Skeletal muscle satellite cell (primary cell): Measurements from ENCODE around the gene LAMB1.
"Not testable (repeated sequence)": the region's sequence is repeated elsewhere in the genome, so short reads cannot be mapped to it uniquely, and the experiment has no call there.

Source experiments
- H3K27me3 ChIP-seq: 2 replicates; pipeline ENCODE4 v1.7.0; 2013; ENCODE audit warnings: low read length; ENCODE audit not compliant: control insufficient read depth, insufficient read depth
- H3K36me3 ChIP-seq: 2 replicates; pipeline ENCODE4 v1.7.0; 2013; ENCODE audit warnings: mild to moderate bottlenecking, control low read depth, low read length; ENCODE audit not compliant: insufficient read depth
- H3K4me1 ChIP-seq: 2 replicates; pipeline ENCODE4 v1.7.0; 2013; ENCODE audit warnings: low read length; ENCODE audit not compliant: control insufficient read depth, insufficient read depth
- H3K4me2 ChIP-seq: 2 replicates; pipeline ENCODE4 v1.7.0; 2013; ENCODE audit warnings: mild to moderate bottlenecking, low read length
- H3K4me3 ChIP-seq: 2 replicates; pipeline ENCODE4 v1.7.0; 2013; ENCODE audit warnings: low read length
- H3K9ac ChIP-seq: 2 replicates; pipeline ENCODE4 v1.7.0; 2013; ENCODE audit warnings: mild to moderate bottlenecking, low read depth, low read length, moderate library complexity
- H3K9me3 ChIP-seq: replicated peaks from 2 replicates; pipeline ENCODE4 v1.7.0; 2013; ENCODE audit warnings: mild to moderate bottlenecking, control low read depth, low read length

Gene LAMB1

DNA sequence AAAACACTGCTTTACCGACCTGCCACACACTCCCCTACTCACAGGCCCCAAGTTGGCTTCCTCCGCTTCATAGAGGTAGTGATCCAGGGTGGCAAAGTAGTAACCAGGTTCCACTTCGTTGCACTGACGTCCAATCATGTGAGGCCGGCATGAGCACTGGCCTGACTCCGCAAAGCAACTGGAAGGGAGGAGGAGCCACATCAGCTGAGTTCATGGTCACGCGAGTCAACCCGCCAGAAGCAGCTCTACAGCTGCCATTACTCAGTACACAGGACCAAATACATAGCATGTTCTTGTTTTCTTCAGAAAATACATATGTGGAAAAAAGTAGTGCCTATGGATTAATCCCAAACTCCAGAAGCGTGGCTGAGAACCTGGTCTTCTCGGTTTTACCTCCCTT, 38.5 kb downstream of the LAMB1 start:
- no peaks in the 10 kb centered on the region for H3K9me3 ChIP-seq
- no peak overlapping the region for H3K9ac ChIP-seq
- H3K4me1 ChIP-seq = peaks cover 34% of the 10 kb centered on the region
- peaks cover 72% of the 10 kb centered on the region for H3K36me3 ChIP-seq
- H3K4me3 ChIP-seq = no peak overlapping the region
- no peaks in the 10 kb centered on the region for H3K27me3 ChIP-seq
- no peak overlapping the region for H3K4me2 ChIP-seq

DNA sequence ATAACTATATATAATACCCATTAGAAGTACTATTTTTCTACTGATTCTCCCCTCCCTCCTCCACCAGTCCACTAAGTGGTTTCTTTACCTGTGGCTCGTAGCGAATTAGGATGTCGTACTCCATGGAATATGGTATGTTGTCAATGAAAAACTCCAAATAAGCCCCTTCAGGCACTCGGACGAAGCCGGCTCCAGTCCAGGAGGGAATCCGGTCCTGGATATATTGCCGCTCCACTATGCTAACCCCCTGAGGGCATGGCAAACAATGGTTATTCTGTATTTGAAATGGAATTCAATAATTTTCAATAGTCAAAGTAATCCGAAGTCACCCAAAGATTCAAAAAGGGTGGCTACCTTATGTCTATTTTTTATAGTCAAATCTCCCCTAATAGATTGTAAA, 40.1 kb downstream of the LAMB1 start:
- H3K36me3 ChIP-seq = peaks cover 80% of the 10 kb centered on the region
- peaks cover 47% of the 10 kb centered on the region for H3K4me1 ChIP-seq
- H3K9me3 ChIP-seq = no peaks in the 10 kb centered on the region
- no peak overlapping the region for H3K4me3 ChIP-seq
- H3K27me3 ChIP-seq = no peaks in the 10 kb centered on the region
- no peak overlapping the region for H3K4me2 ChIP-seq
- no peak overlapping the region for H3K9ac ChIP-seq

DNA sequence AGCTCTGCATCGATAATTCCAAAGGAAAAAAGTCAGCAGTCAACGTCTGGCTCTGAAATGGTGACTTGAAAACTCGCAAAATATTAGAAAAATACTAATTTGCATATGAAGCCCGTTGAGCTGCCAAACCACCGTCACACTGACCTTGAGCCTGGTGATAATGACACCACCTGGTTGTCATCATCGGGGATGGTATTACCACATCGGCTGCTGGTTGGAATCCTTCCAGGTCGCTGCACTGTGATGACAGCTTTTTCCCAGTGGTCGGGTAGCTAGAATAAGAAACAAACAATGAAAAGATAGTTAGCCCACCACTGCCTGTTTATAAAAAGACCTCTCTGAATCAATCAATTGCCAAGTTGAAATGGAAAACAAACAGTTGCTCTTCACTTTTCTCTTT, 41.6 kb downstream of the LAMB1 start:
- Histone ChIP-seq H3K36me3 (peaks cover 85% of the 10 kb centered on the region), H3K4me1 (peaks cover 41% of the 10 kb centered on the region), H3K4me2 (no peak overlapping the region), H3K4me3 (no peak overlapping the region), H3K9ac (no peak overlapping the region), H3K27me3 (no peaks in the 10 kb centered on the region), H3K9me3 (no peaks in the 10 kb centered on the region)

DNA sequence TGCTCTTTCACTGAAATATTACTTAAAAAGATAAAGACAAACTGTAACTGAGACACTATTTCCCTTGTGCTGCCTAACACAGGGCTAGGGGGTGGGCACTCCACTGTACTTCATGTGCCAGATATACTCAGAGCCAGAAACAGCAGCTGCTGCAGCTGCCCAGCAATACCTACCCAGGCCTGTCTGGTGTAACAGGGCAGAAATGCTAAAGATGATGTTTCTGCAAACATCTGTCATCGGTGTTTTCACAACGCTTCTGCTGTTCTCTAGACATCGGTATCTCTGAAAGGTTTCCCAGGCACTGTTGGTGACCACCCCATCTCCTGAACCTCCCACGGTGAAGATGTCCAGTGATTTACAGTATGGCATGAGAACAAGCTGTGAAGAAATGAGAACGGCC, 42.7 kb downstream of the LAMB1 start:
- Histone ChIP-seq H3K36me3 (peaks cover 87% of the 10 kb centered on the region), H3K9ac (no peak overlapping the region), H3K4me3 (no peak overlapping the region), H3K4me1 (peaks cover 39% of the 10 kb centered on the region), H3K27me3 (no peaks in the 10 kb centered on the region), H3K4me2 (no peak overlapping the region), H3K9me3 (no peaks in the 10 kb centered on the region)

DNA sequence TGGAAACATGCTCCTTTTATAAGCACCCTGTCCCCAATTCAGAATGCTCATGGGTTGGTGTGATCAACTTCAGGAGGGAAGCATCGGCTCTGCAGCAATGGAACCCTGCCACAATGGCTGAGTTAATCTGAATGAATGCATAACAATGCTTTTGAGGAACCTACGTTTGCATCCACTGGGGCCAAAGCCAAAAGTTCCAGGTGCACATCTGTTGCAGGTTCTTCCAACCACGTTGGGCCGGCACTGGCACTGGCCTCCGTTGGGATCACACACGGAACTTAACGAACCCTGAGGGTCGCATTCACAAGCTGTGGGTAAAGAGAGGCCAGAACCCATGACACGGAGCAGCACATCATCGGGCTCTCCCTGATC, 43.4 kb downstream of the LAMB1 start:
- Histone ChIP-seq H3K27me3 (no peaks in the 10 kb centered on the region), H3K9me3 (no peaks in the 10 kb centered on the region), H3K4me2 (peak overlapping the region; percentile 26), H3K4me3 (no peak overlapping the region), H3K36me3 (peaks cover 88% of the 10 kb centered on the region), H3K9ac (no peak overlapping the region), H3K4me1 (peaks cover 39% of the 10 kb centered on the region)

DNA sequence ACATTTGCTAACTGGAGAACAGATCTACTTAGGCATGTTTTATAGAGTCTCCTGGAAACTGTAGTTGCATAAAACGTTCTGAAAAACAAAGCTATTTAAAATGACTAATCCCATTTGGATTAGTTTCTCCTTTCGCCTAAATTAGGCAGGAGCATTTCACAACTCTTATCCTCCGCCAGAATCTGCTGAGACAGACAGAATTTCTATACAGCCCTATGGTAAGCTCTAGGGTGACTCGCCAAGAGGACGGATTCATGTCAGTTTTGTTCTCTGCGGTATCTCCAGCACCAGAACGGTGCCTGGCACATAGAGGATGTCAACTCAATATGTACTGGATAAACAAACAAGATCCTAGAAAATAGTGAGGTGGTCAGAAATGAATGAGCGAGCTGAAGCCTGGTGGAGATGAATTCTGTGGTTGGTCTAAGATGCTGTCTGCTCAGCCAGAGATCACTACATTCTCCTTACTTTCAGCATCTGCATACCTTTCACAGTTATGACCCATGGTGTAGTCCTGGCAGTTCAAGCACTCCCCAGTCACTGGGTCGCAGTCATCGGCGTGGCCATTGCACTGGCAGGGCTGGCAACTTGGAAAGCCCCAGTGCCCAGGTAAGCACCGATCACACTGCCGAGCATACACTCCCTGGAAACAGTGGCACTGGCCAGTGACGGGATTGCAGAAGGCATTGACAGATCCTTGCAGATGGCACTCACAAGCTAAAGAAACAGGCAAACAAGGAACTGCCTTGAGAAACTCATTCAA, 44.0 kb downstream of the LAMB1 start:
- Histone ChIP-seq H3K4me2 (peak overlapping the region; percentile 26), H3K4me1 (peaks cover 39% of the 10 kb centered on the region), H3K9ac (no peak overlapping the region), H3K9me3 (no peaks in the 10 kb centered on the region), H3K27me3 (no peaks in the 10 kb centered on the region), H3K4me3 (no peak overlapping the region), H3K36me3 (peaks cover 85% of the 10 kb centered on the region)

DNA sequence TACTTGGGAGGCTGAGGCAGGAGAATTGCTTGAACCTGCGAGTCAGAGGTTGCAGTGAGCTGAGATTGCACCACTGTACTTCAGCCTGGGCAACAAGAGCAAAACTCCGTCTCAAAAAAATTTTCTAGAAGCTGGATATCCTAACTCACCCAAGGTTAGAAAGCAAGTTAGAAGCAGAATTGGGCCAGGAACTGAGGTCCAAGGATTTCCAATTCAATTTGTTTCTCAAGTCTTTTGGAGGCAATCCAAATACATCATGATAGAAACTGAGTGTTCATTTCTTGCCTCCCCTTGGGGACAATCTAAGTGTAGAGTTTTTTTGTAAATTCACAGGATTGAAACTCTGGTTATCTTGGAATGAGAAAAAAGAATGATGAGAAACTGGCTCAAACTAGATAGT, 45.5 kb downstream of the LAMB1 start:
- H3K4me2 ChIP-seq = no peak overlapping the region
- H3K4me3 ChIP-seq = no peak overlapping the region
- H3K9ac ChIP-seq = no peak overlapping the region
- H3K27me3 ChIP-seq = no peaks in the 10 kb centered on the region
- no peaks in the 10 kb centered on the region for H3K9me3 ChIP-seq
- peaks cover 44% of the 10 kb centered on the region for H3K4me1 ChIP-seq
- H3K36me3 ChIP-seq = peaks cover 87% of the 10 kb centered on the region

DNA sequence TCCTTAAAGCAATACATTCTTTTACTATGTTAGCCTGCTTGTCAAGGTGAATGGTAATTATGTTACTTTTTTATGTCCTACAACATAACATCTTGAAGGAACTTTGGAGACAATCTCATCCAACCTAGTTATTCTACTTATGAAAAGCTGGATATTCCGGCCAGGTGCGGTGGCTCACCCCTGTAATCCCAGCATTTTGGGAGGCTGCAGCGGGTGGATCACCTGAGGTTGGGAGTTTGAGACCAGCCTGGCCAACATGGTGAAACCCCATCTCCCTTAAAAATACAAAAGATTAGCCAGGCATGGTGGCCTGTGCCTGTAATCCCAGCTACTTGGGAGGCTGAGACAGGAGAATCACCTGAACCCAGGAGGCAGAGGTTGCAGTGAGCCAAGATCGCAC, 46.0 kb downstream of the LAMB1 start:
- H3K27me3 ChIP-seq, H3K4me2 ChIP-seq, H3K9me3 ChIP-seq, H3K9ac ChIP-seq, H3K4me3 ChIP-seq: not testable (repeated sequence)
- H3K36me3 ChIP-seq = peaks cover 88% of the 10 kb centered on the region
- peaks cover 49% of the 10 kb centered on the region for H3K4me1 ChIP-seq

DNA sequence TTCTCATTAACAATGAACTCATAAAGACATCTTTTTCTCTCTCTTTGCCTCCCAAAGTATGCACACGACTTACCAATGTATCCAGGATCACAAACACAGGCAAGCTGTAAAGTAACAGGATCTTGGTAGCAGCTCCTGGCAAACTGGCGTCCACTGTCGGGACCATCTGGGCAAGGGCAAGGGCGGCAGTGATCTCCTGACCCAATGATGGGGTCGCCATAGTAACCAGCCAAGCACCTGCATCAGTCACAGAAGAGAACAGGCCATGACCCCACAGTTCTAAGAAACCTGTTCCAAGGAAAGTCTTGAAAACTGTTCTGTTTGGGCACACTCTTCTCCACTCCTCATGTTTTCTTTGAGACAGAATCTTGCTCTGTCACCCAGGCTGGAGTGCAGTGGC, 47.6 kb downstream of the LAMB1 start:
- H3K9me3 ChIP-seq = no peaks in the 10 kb centered on the region
- H3K27me3 ChIP-seq = no peaks in the 10 kb centered on the region
- H3K4me2 ChIP-seq = no peak overlapping the region
- no peak overlapping the region for H3K4me3 ChIP-seq
- no peak overlapping the region for H3K9ac ChIP-seq
- peaks cover 51% of the 10 kb centered on the region for H3K4me1 ChIP-seq
- peaks cover 88% of the 10 kb centered on the region for H3K36me3 ChIP-seq

DNA sequence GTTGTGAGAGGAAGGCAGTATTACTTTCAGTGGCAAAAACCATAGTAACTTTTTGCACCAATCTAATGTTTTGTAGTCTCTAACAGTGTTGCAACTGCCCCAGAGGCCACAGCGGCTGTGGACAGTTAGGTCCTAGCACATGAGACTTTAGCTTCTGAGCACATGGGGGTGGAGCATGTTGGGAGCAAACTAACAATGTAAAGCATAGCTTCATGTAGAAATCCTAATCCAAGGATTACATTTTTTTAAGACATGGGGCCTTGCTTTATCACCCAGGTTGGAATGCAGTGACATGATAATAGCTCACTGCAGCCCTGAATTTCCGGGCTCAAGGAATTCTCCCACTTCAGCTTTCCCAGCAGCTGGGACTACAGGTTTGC, 49.0 kb downstream of the LAMB1 start:
- Histone ChIP-seq H3K36me3 (peaks cover 77% of the 10 kb centered on the region), H3K4me1 (peaks cover 50% of the 10 kb centered on the region), H3K9me3 (no peaks in the 10 kb centered on the region), H3K4me3 (no peak overlapping the region), H3K9ac (no peak overlapping the region), H3K27me3 (no peaks in the 10 kb centered on the region), H3K4me2 (no peak overlapping the region)

DNA sequence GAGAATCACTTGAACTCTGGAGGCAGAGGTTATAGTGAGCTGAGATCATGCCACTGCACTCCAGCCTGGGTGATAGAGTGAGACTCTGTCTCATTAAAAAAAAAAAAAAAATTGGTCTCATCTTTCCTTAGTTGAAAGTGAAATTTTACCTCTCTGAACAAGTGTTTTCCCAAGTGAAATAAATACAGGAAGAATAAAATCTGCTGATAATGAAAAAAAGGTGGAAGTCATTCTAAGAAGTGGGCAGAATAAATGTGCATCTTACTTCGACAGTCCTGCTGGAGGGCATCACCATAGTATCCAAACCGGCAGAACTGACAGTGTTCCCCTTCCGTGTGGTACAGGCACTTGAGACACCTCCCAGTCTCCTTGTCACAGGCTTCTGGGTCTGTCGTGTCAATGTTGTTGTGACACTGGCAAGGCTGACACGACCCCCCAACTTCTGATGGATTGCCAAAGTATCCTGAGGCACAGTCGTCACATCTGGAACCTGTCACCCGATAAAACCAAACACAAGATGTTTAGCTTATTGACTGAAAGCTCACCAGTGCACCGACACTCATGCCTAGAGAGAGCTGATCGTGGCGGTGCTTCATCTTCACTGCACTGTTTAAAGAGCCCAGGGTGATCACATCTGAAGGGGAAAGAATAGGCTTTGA, 49.6 kb downstream of the LAMB1 start:
- Histone ChIP-seq H3K4me3 (no peak overlapping the region), H3K27me3 (no peaks in the 10 kb centered on the region), H3K9ac (no peak overlapping the region), H3K36me3 (peaks cover 77% of the 10 kb centered on the region), H3K4me1 (peaks cover 50% of the 10 kb centered on the region), H3K4me2 (no peak overlapping the region), H3K9me3 (no peaks in the 10 kb centered on the region)

DNA sequence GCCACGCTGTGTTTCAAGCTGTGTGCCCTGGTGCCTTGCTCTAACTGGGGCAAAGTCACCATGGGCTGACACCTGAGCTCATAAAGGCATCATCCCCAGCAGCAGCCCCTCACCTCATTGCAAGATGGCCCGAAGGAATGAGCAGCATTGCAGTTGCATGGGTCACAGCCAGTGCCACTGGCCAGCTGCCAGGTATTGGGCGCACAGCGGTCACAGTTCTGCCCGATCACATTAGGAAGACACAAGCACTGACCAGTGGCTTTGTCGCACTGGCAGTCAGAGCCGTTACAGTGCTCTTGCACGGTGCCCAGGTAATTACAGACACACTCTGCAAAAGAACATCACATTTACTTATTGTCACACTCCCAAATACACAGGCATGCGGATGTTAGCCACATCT, 51.1 kb downstream of the LAMB1 start:
- Histone ChIP-seq H3K4me2 (no peak overlapping the region), H3K4me3 (no peak overlapping the region), H3K4me1 (peaks cover 55% of the 10 kb centered on the region)

More for the DNA sequence above, 51.1 kb downstream of the LAMB1 start:
- Histone ChIP-seq H3K9me3 (no peaks in the 10 kb centered on the region), H3K9ac (no peak overlapping the region), H3K36me3 (peaks cover 67% of the 10 kb centered on the region), H3K27me3 (no peaks in the 10 kb centered on the region)
